WTC11 (cell line): ENCODE data around the gene BICC1. TPM values are rescaled to one million over a fixed set of nuclear protein-coding genes. Genes with fewer than 3 reads are reported as not detected.

Source experiments
- ATAC-seq: fragments of 200-7000 bp; cut with Tn5 transposase; 2 replicates; pipeline ENCODE4 v1.10.0; 2021; ENCODE audit warnings: mild to moderate bottlenecking, moderate library complexity
- CTCF ChIA-PET: fragments of 300-600 bp; sonication (Branson Sonifier 250); formaldehyde crosslinking; loops from one replicate; lab custom pipeline; 2021; ENCODE audit warnings: antibody characterized with exemption; lab: Charles Lee
- POLR2A ChIA-PET: fragments of 350-600 bp; sonication (Branson Sonifier 250); formaldehyde crosslinking; loops from one replicate; lab custom pipeline; 2021; ENCODE audit warnings: antibody characterized with exemption; lab: Charles Lee
- DNase-seq: peaks from one replicate; pipeline ENCODE4 v3.0.0; 2021; ENCODE audit warnings: low spot score
- H3K27ac Mint-ChIP-seq: 2 replicates; pipeline ENCODE4 v1.8.0; 2021; ENCODE audit warnings: mixed read lengths
- H3K27me3 Mint-ChIP-seq: 2 replicates; pipeline ENCODE4 v1.8.0; 2021; ENCODE audit warnings: low read depth, mild to moderate bottlenecking, moderate library complexity, mixed read lengths
- H3K36me3 Mint-ChIP-seq: 2 replicates; pipeline ENCODE4 v1.8.0; 2021; ENCODE audit warnings: mixed read lengths
- H3K4me1 Mint-ChIP-seq: 2 replicates; pipeline ENCODE4 v1.8.0; 2022; ENCODE audit warnings: mixed read lengths
- H3K4me3 Mint-ChIP-seq: 2 replicates; pipeline ENCODE4 v1.8.0; 2021; ENCODE audit warnings: mild to moderate bottlenecking, moderate library complexity, mixed read lengths
- H3K9me3 Mint-ChIP-seq: 2 replicates; pipeline ENCODE4 v1.8.0; 2021; ENCODE audit warnings: mixed read lengths
- FOXJ3 ChIP-seq: sonication (generic); formaldehyde crosslinking; IDR thresholded peaks from 2 replicates; pipeline ENCODE4 v1.9.0; 2021; ENCODE audit warnings: missing genetic modification reagents, mild to moderate bottlenecking, borderline replicate concordance
- FOXP1 ChIP-seq: sonication (generic); formaldehyde crosslinking; IDR thresholded peaks from 2 replicates; pipeline ENCODE4 v1.8.0; 2022; ENCODE audit warnings: missing genetic modification reagents, mild to moderate bottlenecking, moderate library complexity, borderline replicate concordance
- GABPB1 ChIP-seq: sonication (generic); formaldehyde crosslinking; IDR thresholded peaks from 2 replicates; pipeline ENCODE4 v1.8.1; 2023; ENCODE audit warnings: mild to moderate bottlenecking, missing genetic modification reagents
- MXD4 ChIP-seq: fragments of 250-450 bp; sonication (Bioruptor Pico); IDR thresholded peaks from 2 replicates; pipeline ENCODE4 v1.8.0; 2021; ENCODE audit warnings: mild to moderate bottlenecking, moderate library complexity, borderline replicate concordance
- MYBL2 ChIP-seq: sonication (generic); formaldehyde crosslinking; IDR thresholded peaks from 2 replicates; pipeline ENCODE4 v1.8.1; 2023; ENCODE audit warnings: mild to moderate bottlenecking, moderate library complexity, missing genetic modification reagents
- NR3C1 ChIP-seq: sonication (generic); formaldehyde crosslinking; conservative IDR thresholded peaks from 2 replicates; pipeline ENCODE4 v1.8.1; 2023; ENCODE audit warnings: low read depth, mild to moderate bottlenecking, missing genetic modification reagents
- RELA ChIP-seq: sonication (generic); formaldehyde crosslinking; IDR thresholded peaks from 2 replicates; pipeline ENCODE4 v1.8.1; 2022; ENCODE audit warnings: missing genetic modification reagents, mild to moderate bottlenecking, borderline replicate concordance
- SMAD3 ChIP-seq: sonication (generic); formaldehyde crosslinking; IDR thresholded peaks from 2 replicates; pipeline ENCODE4 v1.8.0; 2022; ENCODE audit warnings: missing genetic modification reagents, mild to moderate bottlenecking, borderline replicate concordance
- SP1 ChIP-seq: sonication (generic); formaldehyde crosslinking; conservative IDR thresholded peaks from 2 replicates; pipeline ENCODE4 v1.8.1; 2022; ENCODE audit warnings: missing genetic modification reagents
- TEAD1 ChIP-seq: sonication (generic); formaldehyde crosslinking; IDR thresholded peaks from 2 replicates; pipeline ENCODE4 v1.8.0; 2022; ENCODE audit warnings: mild to moderate bottlenecking, missing genetic modification reagents
- ZNF138 ChIP-seq: sonication (generic); formaldehyde crosslinking; conservative IDR thresholded peaks from 2 replicates; pipeline ENCODE4 v1.8.1; 2022; ENCODE audit warnings: mild to moderate bottlenecking, moderate library complexity, missing genetic modification reagents
- ZNF219 ChIP-seq: sonication (generic); formaldehyde crosslinking; IDR thresholded peaks from 2 replicates; pipeline ENCODE4 v1.8.0; 2023; ENCODE audit warnings: missing genetic modification reagents, mild to moderate bottlenecking, borderline replicate concordance
- ZNF263 ChIP-seq: sonication (generic); formaldehyde crosslinking; IDR thresholded peaks from 2 replicates; pipeline ENCODE4 v1.8.1; 2022; ENCODE audit warnings: low read depth, mild to moderate bottlenecking, moderate library complexity, missing genetic modification reagents
- ZNF416 ChIP-seq: fragments of 250-450 bp; sonication (Bioruptor Pico); IDR thresholded peaks from 2 replicates; pipeline ENCODE4 v1.9.0; 2021; ENCODE audit warnings: mild to moderate bottlenecking, inconsistent platforms
- total RNA-seq: library from RNA; stranded (reverse); gene quantifications from 3 replicates; pipeline ENCODE4 v1.2.3, GENCODE V29; 2021
- TF ChIP-seq, protein P1 (sequence below): fragments of 250-450 bp; sonication (Bioruptor Pico); IDR thresholded peaks from 2 replicates; pipeline ENCODE4 v1.8.0; 2021; ENCODE audit warnings: mild to moderate bottlenecking
- TF ChIP-seq, protein P2 (sequence below): sonication (generic); formaldehyde crosslinking; IDR thresholded peaks from 2 replicates; pipeline ENCODE4 v1.8.0; 2023; ENCODE audit warnings: missing genetic modification reagents
- TF ChIP-seq, protein P3 (sequence below): sonication (generic); formaldehyde crosslinking; IDR thresholded peaks from 2 replicates; pipeline ENCODE4 v1.8.1; 2023; ENCODE audit warnings: mild to moderate bottlenecking, missing genetic modification reagents, moderate library complexity
- TF ChIP-seq, protein P4 (sequence below): sonication (generic); formaldehyde crosslinking; IDR thresholded peaks from 2 replicates; pipeline ENCODE4 v1.8.0; 2023; ENCODE audit warnings: missing genetic modification reagents, mild to moderate bottlenecking, borderline replicate concordance
- TF ChIP-seq, protein P5 (sequence below): sonication (generic); formaldehyde crosslinking; IDR thresholded peaks from 2 replicates; pipeline ENCODE4 v1.8.1; 2022; ENCODE audit warnings: missing genetic modification reagents, borderline replicate concordance
- TF ChIP-seq, protein P6 (sequence below): sonication (generic); formaldehyde crosslinking; IDR thresholded peaks from 2 replicates; pipeline ENCODE4 v1.8.1; 2023; ENCODE audit warnings: mild to moderate bottlenecking, missing genetic modification reagents
- TF ChIP-seq, protein P7 (sequence below): sonication (generic); formaldehyde crosslinking; conservative IDR thresholded peaks from 2 replicates; pipeline ENCODE4 v1.8.1; 2023; ENCODE audit warnings: mild to moderate bottlenecking, low read depth, missing genetic modification reagents, moderate library complexity

The BICC1 gene
- total RNA-seq, 1 experiment from 2014 or later: 0.61 TPM

DNA sequence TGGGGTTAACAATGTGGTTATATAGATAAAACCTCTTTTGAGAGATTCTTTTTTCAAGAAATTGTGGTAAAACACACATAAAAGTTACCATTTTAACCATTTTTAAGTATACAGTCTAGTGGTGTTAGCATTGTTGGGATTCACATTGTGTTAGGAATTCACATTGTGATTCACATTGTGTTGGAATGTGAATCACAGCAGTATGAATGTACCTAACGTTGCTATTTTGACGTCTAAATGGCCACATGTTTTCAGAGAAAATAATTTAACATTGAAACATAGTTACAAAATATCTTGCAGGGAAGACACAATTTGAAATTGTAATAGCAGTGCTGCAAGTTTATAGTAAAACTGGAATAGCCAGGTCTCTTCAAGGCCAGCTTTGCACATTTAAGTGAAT lies 129.0 kb downstream of the BICC1 start:
- Mint-ChIP-seq H3K36me3 (no peaks in the 10 kb centered on the region), H3K9me3 (no peaks in the 10 kb centered on the region), H3K27ac (no peak overlapping the region), H3K4me1 (peaks cover 21% of the 10 kb centered on the region), H3K27me3 (no peaks in the 10 kb centered on the region; the same call in 1 of the 2 replicates), H3K4me3 (no peak overlapping the region)
- TF ChIP-seq FOXJ3 (CRISPR knock-in tag) (no peak), GABPB1 (CRISPR knock-in tag) (no peak), ZNF263 (CRISPR knock-in tag) (no peak), ZNF416 (CRISPR knock-in tag) (no peak), TEAD1 (CRISPR knock-in tag) (no peak), ZNF138 (no peak)
- TF ChIP-seq, protein P1, sequence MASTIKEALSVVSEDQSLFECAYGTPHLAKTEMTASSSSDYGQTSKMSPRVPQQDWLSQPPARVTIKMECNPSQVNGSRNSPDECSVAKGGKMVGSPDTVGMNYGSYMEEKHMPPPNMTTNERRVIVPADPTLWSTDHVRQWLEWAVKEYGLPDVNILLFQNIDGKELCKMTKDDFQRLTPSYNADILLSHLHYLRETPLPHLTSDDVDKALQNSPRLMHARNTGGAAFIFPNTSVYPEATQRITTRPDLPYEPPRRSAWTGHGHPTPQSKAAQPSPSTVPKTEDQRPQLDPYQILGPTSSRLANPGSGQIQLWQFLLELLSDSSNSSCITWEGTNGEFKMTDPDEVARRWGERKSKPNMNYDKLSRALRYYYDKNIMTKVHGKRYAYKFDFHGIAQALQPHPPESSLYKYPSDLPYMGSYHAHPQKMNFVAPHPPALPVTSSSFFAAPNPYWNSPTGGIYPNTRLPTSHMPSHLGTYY: no peak
- TF ChIP-seq, protein P2, sequence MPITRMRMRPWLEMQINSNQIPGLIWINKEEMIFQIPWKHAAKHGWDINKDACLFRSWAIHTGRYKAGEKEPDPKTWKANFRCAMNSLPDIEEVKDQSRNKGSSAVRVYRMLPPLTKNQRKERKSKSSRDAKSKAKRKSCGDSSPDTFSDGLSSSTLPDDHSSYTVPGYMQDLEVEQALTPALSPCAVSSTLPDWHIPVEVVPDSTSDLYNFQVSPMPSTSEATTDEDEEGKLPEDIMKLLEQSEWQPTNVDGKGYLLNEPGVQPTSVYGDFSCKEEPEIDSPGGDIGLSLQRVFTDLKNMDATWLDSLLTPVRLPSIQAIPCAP (CRISPR knock-in tag): no peak
- ATAC-seq: peak; percentile 64; the same call in 1 of the 2 replicates
- CTCF ChIA-PET: interaction anchor here (0.5 to 4.4 kb wide), 9 partner anchors 9 to 340 kb away, joined by 3 to 19 read pairs (median 4); no protein-coding TSS in a partner anchor
- POLR2A ChIA-PET: interaction anchor here (0.5 kb wide), 1 partner anchor 111 kb away, joined by 3 read pairs; no protein-coding TSS in a partner anchor
- DNase-seq: no peak

DNA sequence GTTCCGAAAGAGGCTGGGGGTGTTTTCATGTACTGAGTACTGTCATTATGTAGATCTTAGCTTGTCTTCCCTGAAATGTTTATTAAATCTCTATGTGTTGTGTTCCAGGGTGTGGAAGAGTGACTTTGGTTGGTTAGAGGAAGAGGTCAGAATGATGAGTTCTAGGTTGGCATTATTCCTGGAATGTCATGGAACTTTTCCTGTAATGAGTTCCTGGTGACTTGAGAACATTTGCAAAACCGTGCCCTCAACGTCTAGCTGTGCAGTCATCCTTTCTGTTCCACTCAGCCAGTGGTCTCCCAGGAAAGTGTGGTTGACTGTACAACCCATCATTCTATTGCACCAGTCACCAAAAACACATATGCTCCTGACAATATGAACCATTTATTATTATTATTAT lies 129.6 kb downstream of the BICC1 start:
- Mint-ChIP-seq H3K4me1 (peaks cover 19% of the 10 kb centered on the region), H3K27me3 (no peaks in the 10 kb centered on the region; the same call in 1 of the 2 replicates), H3K36me3 (no peaks in the 10 kb centered on the region), H3K4me3 (no peak overlapping the region), H3K27ac (no peak overlapping the region), H3K9me3 (no peaks in the 10 kb centered on the region)
- CTCF ChIA-PET: interaction anchor here (1.3 to 4.4 kb wide), 3 partner anchors 10 to 111 kb away, joined by 3 to 19 read pairs (median 6); no protein-coding TSS in a partner anchor
- DNase-seq (no peak), ATAC-seq (no peak)
- POLR2A ChIA-PET: no interaction called here
- TF ChIP-seq, protein P3, sequence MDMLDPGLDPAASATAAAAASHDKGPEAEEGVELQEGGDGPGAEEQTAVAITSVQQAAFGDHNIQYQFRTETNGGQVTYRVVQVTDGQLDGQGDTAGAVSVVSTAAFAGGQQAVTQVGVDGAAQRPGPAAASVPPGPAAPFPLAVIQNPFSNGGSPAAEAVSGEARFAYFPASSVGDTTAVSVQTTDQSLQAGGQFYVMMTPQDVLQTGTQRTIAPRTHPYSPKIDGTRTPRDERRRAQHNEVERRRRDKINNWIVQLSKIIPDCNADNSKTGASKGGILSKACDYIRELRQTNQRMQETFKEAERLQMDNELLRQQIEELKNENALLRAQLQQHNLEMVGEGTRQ: no peak
- TF ChIP-seq SP1: no peak
- no peak for TF ChIP-seq ZNF219 (CRISPR knock-in tag)
- TF ChIP-seq MYBL2 (CRISPR knock-in tag): no peak
- TF ChIP-seq SMAD3 (CRISPR knock-in tag): no peak
- TF ChIP-seq, protein P4, sequence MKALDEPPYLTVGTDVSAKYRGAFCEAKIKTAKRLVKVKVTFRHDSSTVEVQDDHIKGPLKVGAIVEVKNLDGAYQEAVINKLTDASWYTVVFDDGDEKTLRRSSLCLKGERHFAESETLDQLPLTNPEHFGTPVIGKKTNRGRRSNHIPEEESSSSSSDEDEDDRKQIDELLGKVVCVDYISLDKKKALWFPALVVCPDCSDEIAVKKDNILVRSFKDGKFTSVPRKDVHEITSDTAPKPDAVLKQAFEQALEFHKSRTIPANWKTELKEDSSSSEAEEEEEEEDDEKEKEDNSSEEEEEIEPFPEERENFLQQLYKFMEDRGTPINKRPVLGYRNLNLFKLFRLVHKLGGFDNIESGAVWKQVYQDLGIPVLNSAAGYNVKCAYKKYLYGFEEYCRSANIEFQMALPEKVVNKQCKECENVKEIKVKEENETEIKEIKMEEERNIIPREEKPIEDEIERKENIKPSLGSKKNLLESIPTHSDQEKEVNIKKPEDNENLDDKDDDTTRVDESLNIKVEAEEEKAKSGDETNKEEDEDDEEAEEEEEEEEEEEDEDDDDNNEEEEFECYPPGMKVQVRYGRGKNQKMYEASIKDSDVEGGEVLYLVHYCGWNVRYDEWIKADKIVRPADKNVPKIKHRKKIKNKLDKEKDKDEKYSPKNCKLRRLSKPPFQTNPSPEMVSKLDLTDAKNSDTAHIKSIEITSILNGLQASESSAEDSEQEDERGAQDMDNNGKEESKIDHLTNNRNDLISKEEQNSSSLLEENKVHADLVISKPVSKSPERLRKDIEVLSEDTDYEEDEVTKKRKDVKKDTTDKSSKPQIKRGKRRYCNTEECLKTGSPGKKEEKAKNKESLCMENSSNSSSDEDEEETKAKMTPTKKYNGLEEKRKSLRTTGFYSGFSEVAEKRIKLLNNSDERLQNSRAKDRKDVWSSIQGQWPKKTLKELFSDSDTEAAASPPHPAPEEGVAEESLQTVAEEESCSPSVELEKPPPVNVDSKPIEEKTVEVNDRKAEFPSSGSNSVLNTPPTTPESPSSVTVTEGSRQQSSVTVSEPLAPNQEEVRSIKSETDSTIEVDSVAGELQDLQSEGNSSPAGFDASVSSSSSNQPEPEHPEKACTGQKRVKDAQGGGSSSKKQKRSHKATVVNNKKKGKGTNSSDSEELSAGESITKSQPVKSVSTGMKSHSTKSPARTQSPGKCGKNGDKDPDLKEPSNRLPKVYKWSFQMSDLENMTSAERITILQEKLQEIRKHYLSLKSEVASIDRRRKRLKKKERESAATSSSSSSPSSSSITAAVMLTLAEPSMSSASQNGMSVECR: no peak
- TF ChIP-seq, protein P5, sequence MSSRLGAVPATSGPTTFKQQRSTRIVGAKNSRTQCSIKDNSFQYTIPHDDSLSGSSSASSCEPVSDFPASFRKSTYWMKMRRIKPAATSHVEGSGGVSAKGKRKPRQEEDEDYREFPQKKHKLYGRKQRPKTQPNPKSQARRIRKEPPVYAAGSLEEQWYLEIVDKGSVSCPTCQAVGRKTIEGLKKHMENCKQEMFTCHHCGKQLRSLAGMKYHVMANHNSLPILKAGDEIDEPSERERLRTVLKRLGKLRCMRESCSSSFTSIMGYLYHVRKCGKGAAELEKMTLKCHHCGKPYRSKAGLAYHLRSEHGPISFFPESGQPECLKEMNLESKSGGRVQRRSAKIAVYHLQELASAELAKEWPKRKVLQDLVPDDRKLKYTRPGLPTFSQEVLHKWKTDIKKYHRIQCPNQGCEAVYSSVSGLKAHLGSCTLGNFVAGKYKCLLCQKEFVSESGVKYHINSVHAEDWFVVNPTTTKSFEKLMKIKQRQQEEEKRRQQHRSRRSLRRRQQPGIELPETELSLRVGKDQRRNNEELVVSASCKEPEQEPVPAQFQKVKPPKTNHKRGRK (CRISPR knock-in tag): no peak
- TF ChIP-seq FOXJ3 (CRISPR knock-in tag): no peak
- TF ChIP-seq, protein P6, sequence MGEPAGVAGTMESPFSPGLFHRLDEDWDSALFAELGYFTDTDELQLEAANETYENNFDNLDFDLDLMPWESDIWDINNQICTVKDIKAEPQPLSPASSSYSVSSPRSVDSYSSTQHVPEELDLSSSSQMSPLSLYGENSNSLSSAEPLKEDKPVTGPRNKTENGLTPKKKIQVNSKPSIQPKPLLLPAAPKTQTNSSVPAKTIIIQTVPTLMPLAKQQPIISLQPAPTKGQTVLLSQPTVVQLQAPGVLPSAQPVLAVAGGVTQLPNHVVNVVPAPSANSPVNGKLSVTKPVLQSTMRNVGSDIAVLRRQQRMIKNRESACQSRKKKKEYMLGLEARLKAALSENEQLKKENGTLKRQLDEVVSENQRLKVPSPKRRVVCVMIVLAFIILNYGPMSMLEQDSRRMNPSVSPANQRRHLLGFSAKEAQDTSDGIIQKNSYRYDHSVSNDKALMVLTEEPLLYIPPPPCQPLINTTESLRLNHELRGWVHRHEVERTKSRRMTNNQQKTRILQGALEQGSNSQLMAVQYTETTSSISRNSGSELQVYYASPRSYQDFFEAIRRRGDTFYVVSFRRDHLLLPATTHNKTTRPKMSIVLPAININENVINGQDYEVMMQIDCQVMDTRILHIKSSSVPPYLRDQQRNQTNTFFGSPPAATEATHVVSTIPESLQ (CRISPR knock-in tag): no peak
- no peak for TF ChIP-seq MXD4 (CRISPR knock-in tag)
- no peak for TF ChIP-seq NR3C1 (CRISPR knock-in tag)
- TF ChIP-seq, protein P7, sequence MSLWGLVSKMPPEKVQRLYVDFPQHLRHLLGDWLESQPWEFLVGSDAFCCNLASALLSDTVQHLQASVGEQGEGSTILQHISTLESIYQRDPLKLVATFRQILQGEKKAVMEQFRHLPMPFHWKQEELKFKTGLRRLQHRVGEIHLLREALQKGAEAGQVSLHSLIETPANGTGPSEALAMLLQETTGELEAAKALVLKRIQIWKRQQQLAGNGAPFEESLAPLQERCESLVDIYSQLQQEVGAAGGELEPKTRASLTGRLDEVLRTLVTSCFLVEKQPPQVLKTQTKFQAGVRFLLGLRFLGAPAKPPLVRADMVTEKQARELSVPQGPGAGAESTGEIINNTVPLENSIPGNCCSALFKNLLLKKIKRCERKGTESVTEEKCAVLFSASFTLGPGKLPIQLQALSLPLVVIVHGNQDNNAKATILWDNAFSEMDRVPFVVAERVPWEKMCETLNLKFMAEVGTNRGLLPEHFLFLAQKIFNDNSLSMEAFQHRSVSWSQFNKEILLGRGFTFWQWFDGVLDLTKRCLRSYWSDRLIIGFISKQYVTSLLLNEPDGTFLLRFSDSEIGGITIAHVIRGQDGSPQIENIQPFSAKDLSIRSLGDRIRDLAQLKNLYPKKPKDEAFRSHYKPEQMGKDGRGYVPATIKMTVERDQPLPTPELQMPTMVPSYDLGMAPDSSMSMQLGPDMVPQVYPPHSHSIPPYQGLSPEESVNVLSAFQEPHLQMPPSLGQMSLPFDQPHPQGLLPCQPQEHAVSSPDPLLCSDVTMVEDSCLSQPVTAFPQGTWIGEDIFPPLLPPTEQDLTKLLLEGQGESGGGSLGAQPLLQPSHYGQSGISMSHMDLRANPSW: no peak
- TF ChIP-seq FOXP1 (CRISPR knock-in tag): no peak
- TF ChIP-seq RELA (CRISPR knock-in tag): no peak
